B cell (primary cell): Measurements from ENCODE around the gene PTPRF. TPM values are rescaled to one million over a fixed set of nuclear protein-coding genes. Genes with fewer than 3 reads are reported as not detected.

ENCODE experiments used
- ATAC-seq: fragments of 200-7000 bp; cut with Tn5 transposase; one replicate; pipeline ENCODE4 v1.10.0; 2021; ENCODE audit warnings: low read depth, mild to moderate bottlenecking, moderate number of reproducible peaks, moderate library complexity
- CTCF ChIA-PET: fragments of 350-600 bp; sonication (Branson Sonifier 250); formaldehyde crosslinking; loops from one replicate; lab custom pipeline; 2021; ENCODE audit warnings: antibody characterized with exemption, inconsistent platforms; lab: Charles Lee
- POLR2A ChIA-PET: fragments of 350-600 bp; sonication (Branson Sonifier 250); formaldehyde crosslinking; loops from one replicate; lab custom pipeline; 2021; ENCODE audit warnings: antibody characterized with exemption; lab: Charles Lee
- DNase-seq: peaks from one replicate; pipeline ENCODE4 v3.0.0; 2013
- H2AFZ ChIP-seq: 2 replicates; pipeline ENCODE4 v1.6.1; 2012; ENCODE audit warnings: mild to moderate bottlenecking, low read depth, low read length; ENCODE audit not compliant: insufficient read depth, poor library complexity, severe bottlenecking
- H3K27ac ChIP-seq, 2 donors: 1 replicate in 1 of 2; 2 replicates in 1 of 2; pipeline ENCODE4 v1.5.1; 2012 to 2013; ENCODE audit warnings: low read length in 2 of 2, mild to moderate bottlenecking in 2 of 2, moderate library complexity in 1 of 2
- H3K27me3 ChIP-seq, 4 experiments: fragments of 200-600 bp in 1 of 4; sonication (generic) in 1 of 4; replicated peaks in 1 of 4; 1 replicate in 2 of 4; 2 replicates in 2 of 4; pipeline versions ENCODE4 v1.6.1 to v1.7.0; 2013 to 2016; ENCODE audit warnings: low read length in 3 of 4, mild to moderate bottlenecking in 2 of 4, mixed read lengths in 1 of 4, moderate library complexity in 1 of 4; ENCODE audit not compliant: insufficient read depth in 4 of 4, control insufficient read depth in 3 of 4; ENCODE audit errors: control extremely low read depth in 1 of 4
- H3K36me3 ChIP-seq, 2 experiments: replicated peaks in 1 of 2; 1 replicate in 1 of 2; 2 replicates in 1 of 2; pipeline versions ENCODE4 v1.6.1 to v1.7.1; 2013; ENCODE audit warnings: low read length in 1 of 2; ENCODE audit not compliant: insufficient read depth in 2 of 2, control insufficient read depth in 1 of 2; ENCODE audit errors: control extremely low read depth in 1 of 2, extremely low read depth in 1 of 2
- H3K4me1 ChIP-seq, 2 donors: fragments of 200-600 bp in 1 of 2; sonication (generic) in 1 of 2; 1 replicate in 1 of 2; 2 replicates in 1 of 2; pipeline versions ENCODE4 v1.5.1 to v1.6.1; 2013 to 2017; ENCODE audit warnings: low read length in 2 of 2; ENCODE audit not compliant: control insufficient read depth in 2 of 2, insufficient read depth in 2 of 2
- H3K4me2 ChIP-seq: replicated peaks from 2 replicates; pipeline ENCODE3; 2012; ENCODE audit warnings: mild to moderate bottlenecking, low read depth, low read length; ENCODE audit not compliant: poor library complexity, severe bottlenecking
- H3K4me3 ChIP-seq, 5 experiments: fragments of 200-600 bp in 1 of 5; sonication (generic) in 1 of 5; 1 replicate in 3 of 5; 2 replicates in 2 of 5; pipeline versions ENCODE4 v1.5.1 to v1.7.0; 2011 to 2016; ENCODE audit warnings: low read length in 4 of 5, mild to moderate bottlenecking in 4 of 5, low read depth in 2 of 5, control low read depth in 1 of 5, moderate library complexity in 1 of 5; ENCODE audit not compliant: insufficient read depth in 1 of 5; ENCODE audit errors: control extremely low read depth in 1 of 5, extremely low read depth in 1 of 5
- H3K79me2 ChIP-seq: fragments of 200-600 bp; sonication (generic); one replicate; pipeline ENCODE4 v1.6.0; 2016; ENCODE audit warnings: low read length; ENCODE audit not compliant: control insufficient read depth, insufficient read depth
- H3K9ac ChIP-seq: fragments of 200-600 bp; sonication (generic); 2 replicates; pipeline ENCODE4 v1.6.1; 2017; ENCODE audit warnings: mild to moderate bottlenecking, low read length, moderate library complexity
- H3K9me3 ChIP-seq, 3 donors: one replicate each; pipeline versions ENCODE4 v1.6.1 to v1.7.1; 2013; ENCODE audit warnings: low read length in 2 of 3; ENCODE audit not compliant: control insufficient read depth in 2 of 3, insufficient read depth in 1 of 3; ENCODE audit errors: control extremely low read depth in 1 of 3
- H4K20me1 ChIP-seq: 2 replicates; pipeline ENCODE4 v1.6.0; 2012; ENCODE audit warnings: mild to moderate bottlenecking, low read length; ENCODE audit not compliant: insufficient read depth, control insufficient read depth, poor library complexity, severe bottlenecking
- H3K27ac Mint-ChIP-seq: one replicate; pipeline ENCODE4 v1.8.0; 2021; ENCODE audit warnings: mixed read lengths
- H3K27me3 Mint-ChIP-seq: one replicate; pipeline ENCODE4 v1.8.0; 2021; ENCODE audit warnings: mixed read lengths
- H3K4me1 Mint-ChIP-seq: one replicate; pipeline ENCODE4 v1.8.0; 2021; ENCODE audit warnings: mixed read lengths
- H3K4me3 Mint-ChIP-seq: one replicate; pipeline ENCODE4 v1.8.0; 2021; ENCODE audit warnings: mixed read lengths
- H3K9me3 Mint-ChIP-seq: one replicate; pipeline ENCODE4 v1.8.0; 2022; ENCODE audit warnings: mixed read lengths; ENCODE audit not compliant: insufficient read depth
- EZH2 ChIP-seq: IDR thresholded peaks from 2 replicates; pipeline ENCODE4 v1.6.1; 2012; ENCODE audit warnings: borderline replicate concordance, low read depth, mild to moderate bottlenecking, moderate library complexity, low read length; ENCODE audit not compliant: insufficient read depth, poor library complexity, severe bottlenecking
- WGBS: methylation state at CpG from one replicate; pipeline ENCODE4 v1.1.5; 2013; ENCODE audit warnings: missing lambda C conversion rate; ENCODE audit not compliant: insufficient coverage; 5-methylcytosine and 5-hydroxymethylcytosine counted together
- intact Hi-C: fragments of 100-400 bp; cut with micrococcal nuclease; formaldehyde crosslinking; loops from one replicate; pipeline ENCODE4 v1.10.0; 2022
- polyA plus RNA-seq: library from polyadenylated mRNA; depleted of rRNA; stranded (reverse); fragments of >200 nt; gene quantifications from 2 replicates; pipeline ENCODE4 v1.2.3, GENCODE V29; 2012
- total RNA-seq, 2 donors: library from RNA; stranded (reverse); fragments of 120-200 nt in 1 of 2; gene quantifications; 1 replicate in 1 of 2; 2 replicates in 1 of 2; pipeline versions ENCODE4 v1.2.3 to v1.2.4, GENCODE V29; 2013 to 2022
- TF ChIP-seq, protein P1 (sequence below): fragments of 200-600 bp; IDR thresholded peaks from one replicate; pipeline ENCODE4 v1.8.0; 2022; ENCODE audit warnings: antibody characterized with exemption, mild to moderate bottlenecking

PTPRF gene
- total and polyA plus RNA-seq, 2 donors (not counting 1 experiment from before 2014, with no cell fraction given): 0.07 to 0.13 TPM

DNA sequence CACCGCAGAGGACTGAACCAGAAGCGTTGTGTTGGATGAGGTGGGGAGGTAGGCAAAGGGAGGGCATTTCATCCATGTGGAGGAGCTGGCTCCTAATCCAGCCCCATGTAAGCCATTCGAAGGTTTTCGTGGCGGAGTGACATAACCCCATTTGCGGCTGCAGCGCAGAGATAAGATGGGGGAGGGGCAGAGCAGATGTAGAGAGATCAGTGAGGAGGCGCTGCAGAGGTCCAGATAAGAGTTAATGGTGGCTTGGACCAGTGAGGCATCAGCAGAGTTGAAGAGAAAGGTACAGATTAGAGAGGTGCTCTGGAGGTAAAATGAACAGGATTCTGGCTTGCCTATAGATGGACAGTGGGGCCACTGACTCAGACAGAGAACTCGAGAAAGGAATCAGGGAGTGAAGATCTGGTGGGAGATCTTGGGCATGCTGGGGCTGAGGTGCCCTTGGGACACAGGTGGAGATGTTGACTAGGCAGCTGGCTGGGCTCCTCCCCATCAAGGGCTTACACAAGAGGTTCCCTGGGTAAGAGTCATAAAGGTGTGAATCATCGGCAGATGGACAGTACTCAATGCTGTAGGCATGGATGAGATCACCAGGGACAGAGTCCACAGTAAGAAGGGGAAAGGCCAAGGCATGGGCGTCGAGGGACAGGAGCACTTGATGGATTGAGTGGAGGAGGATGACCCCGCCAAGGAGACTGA, 7.8 kb upstream of the PTPRF start:
- Histone ChIP-seq H3K4me2 (no peak overlapping the region), H3K4me1 (no peaks in the 10 kb centered on the region), H3K27me3 (peaks cover 0 to 22% (median 17%) of the 10 kb centered on the region in 4 experiments), H3K4me3 (no peak overlapping the region), H3K9ac (no peak overlapping the region), H3K79me2 (no peaks in the 10 kb centered on the region), H2AFZ (no peak overlapping the region), H3K9me3 (no peaks in the 10 kb centered on the region), H3K36me3 (no peaks in the 10 kb centered on the region), H3K27ac (no peak overlapping the region), H4K20me1 (no peaks in the 10 kb centered on the region)
- no peak overlapping the region for H3K4me3 Mint-ChIP-seq
- ChIA-PET CTCF (interaction anchor here (0.6 to 1.5 kb wide), 4 partner anchors 20 to 412 kb away, joined by 3 to 4 read pairs (median 4); no protein-coding TSS in a partner anchor), POLR2A (no interaction called here)
- H3K9me3 Mint-ChIP-seq: no peaks in the 10 kb centered on the region
- intact Hi-C loops: no loop called here
- WGBS: 86% methylated on average over 9 of the region's 13 CpGs
- H3K27me3 Mint-ChIP-seq: peaks cover 57% of the 10 kb centered on the region
- ATAC-seq: no peak
- TF ChIP-seq EZH2: no peak
- TF ChIP-seq, protein P1, sequence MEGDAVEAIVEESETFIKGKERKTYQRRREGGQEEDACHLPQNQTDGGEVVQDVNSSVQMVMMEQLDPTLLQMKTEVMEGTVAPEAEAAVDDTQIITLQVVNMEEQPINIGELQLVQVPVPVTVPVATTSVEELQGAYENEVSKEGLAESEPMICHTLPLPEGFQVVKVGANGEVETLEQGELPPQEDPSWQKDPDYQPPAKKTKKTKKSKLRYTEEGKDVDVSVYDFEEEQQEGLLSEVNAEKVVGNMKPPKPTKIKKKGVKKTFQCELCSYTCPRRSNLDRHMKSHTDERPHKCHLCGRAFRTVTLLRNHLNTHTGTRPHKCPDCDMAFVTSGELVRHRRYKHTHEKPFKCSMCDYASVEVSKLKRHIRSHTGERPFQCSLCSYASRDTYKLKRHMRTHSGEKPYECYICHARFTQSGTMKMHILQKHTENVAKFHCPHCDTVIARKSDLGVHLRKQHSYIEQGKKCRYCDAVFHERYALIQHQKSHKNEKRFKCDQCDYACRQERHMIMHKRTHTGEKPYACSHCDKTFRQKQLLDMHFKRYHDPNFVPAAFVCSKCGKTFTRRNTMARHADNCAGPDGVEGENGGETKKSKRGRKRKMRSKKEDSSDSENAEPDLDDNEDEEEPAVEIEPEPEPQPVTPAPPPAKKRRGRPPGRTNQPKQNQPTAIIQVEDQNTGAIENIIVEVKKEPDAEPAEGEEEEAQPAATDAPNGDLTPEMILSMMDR: no peak
- H3K27ac Mint-ChIP-seq: no peak overlapping the region
- no peak for DNase-seq
- no peaks in the 10 kb centered on the region for H3K4me1 Mint-ChIP-seq

DNA sequence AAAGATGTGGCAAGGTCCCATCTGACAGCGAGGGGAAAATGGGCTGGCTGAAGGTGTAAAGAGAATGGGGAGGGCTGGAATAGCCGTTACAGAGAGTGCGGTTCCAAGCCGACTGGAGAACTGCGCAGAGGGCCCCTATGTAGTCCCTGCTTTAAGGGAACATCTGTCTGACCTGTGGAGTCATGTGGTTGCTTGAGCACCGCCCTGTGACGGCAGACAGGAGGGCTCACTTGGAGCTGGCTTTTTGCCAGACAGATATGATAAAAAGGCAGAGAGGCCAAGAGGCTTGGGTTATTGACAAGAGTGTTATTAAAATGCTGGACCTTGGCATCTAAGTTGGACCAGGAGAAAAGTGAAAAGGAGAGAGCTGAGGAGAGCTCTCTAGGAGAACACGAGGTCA, 5.9 kb upstream of the PTPRF start:
- H3K27me3 Mint-ChIP-seq: peaks cover 56% of the 10 kb centered on the region
- H3K9me3 Mint-ChIP-seq: no peaks in the 10 kb centered on the region
- Histone ChIP-seq H3K9me3 (no peaks in the 10 kb centered on the region), H3K27ac (no peak overlapping the region), H3K79me2 (no peaks in the 10 kb centered on the region), H2AFZ (no peak overlapping the region), H4K20me1 (no peaks in the 10 kb centered on the region), H3K9ac (no peak overlapping the region), H3K27me3 (peaks cover 0 to 20% (median 11%) of the 10 kb centered on the region in 4 experiments), H3K4me1 (peaks cover 0 to 4% of the 10 kb centered on the region in 2 donors), H3K36me3 (no peaks in the 10 kb centered on the region), H3K4me2 (no peak overlapping the region), H3K4me3 (no peak overlapping the region)
- no peak overlapping the region for H3K4me3 Mint-ChIP-seq
- DNase-seq (no peak), ATAC-seq (no peak)
- WGBS: 85% methylated on average over 8 of the region's 8 CpGs
- POLR2A ChIA-PET: no interaction called here
- TF ChIP-seq, protein P1: no peak
- TF ChIP-seq EZH2: no peak
- CTCF ChIA-PET: interaction anchor here (1.4 kb wide), 1 partner anchor 425 kb away, joined by 3 read pairs; no protein-coding TSS in a partner anchor
- no peak overlapping the region for H3K27ac Mint-ChIP-seq
- peaks cover 2% of the 10 kb centered on the region for H3K4me1 Mint-ChIP-seq
- intact Hi-C loops: loop anchor here (5.0 kb wide), 3 partner anchors 237 to 792 kb away; no protein-coding TSS in a partner anchor
